ENCODE results near the gene PDHX.
"Not testable (repeated sequence)": the region's sequence is repeated elsewhere in the genome, so short reads cannot be mapped to it uniquely, and the experiment has no call there.

Gene PDHX

GRCh38 chr11:35011944-35012343 lies 95.5 kb downstream of the PDHX start:
- Histone ChIP-seq H3K4me1 (ENCODE audit: insufficient read depth, low read length) (peaks cover 4% of the 10 kb centered on the region), H2AFZ (ENCODE audit: low read depth, low read length) (no peak overlapping the region), H3K36me3 (ENCODE audit: insufficient read depth, low read length) (no peaks in the 10 kb centered on the region), H3K9me3 (ENCODE audit: low read length) (no peaks in the 10 kb centered on the region), H3K27me3 (ENCODE audit: insufficient read depth, low read length) (no peaks in the 10 kb centered on the region), H3K4me3 (ENCODE audit: low read length) (no peak overlapping the region)

GRCh38 chr11:35012467-35013191 lies 96.2 kb downstream of the PDHX start:
- peaks cover 4% of the 10 kb centered on the region for H3K4me1 ChIP-seq (ENCODE audit: insufficient read depth, low read length)
- H3K36me3 ChIP-seq (ENCODE audit: insufficient read depth, low read length), result no peaks in the 10 kb centered on the region
- no peaks in the 10 kb centered on the region for H3K27me3 ChIP-seq (ENCODE audit: insufficient read depth, low read length)
- no peaks in the 10 kb centered on the region for H3K9me3 ChIP-seq (ENCODE audit: low read length)
- no peak overlapping the region for H2AFZ ChIP-seq (ENCODE audit: low read depth, low read length)
- H3K4me3 ChIP-seq (ENCODE audit: low read length), result no peak overlapping the region

GRCh38 chr11:35013514-35014233 lies 97.3 kb downstream of the PDHX start:
- H3K4me3 ChIP-seq (ENCODE audit: low read length), result no peak overlapping the region
- no peaks in the 10 kb centered on the region for H3K9me3 ChIP-seq (ENCODE audit: low read length)
- H3K27me3 ChIP-seq (ENCODE audit: insufficient read depth, low read length), result no peaks in the 10 kb centered on the region
- no peaks in the 10 kb centered on the region for H3K36me3 ChIP-seq (ENCODE audit: insufficient read depth, low read length)
- no peak overlapping the region for H2AFZ ChIP-seq (ENCODE audit: low read depth, low read length)
- peaks cover 4% of the 10 kb centered on the region for H3K4me1 ChIP-seq (ENCODE audit: insufficient read depth, low read length)

GRCh38 chr11:35014346-35014745 lies 97.9 kb downstream of the PDHX start:
- no peaks in the 10 kb centered on the region for H3K27me3 ChIP-seq (ENCODE audit: insufficient read depth, low read length)
- H3K4me1 ChIP-seq (ENCODE audit: insufficient read depth, low read length), result peaks cover 4% of the 10 kb centered on the region
- H3K36me3 ChIP-seq (ENCODE audit: insufficient read depth, low read length), result no peaks in the 10 kb centered on the region
- H3K4me3 ChIP-seq (ENCODE audit: low read length), result no peak overlapping the region
- no peaks in the 10 kb centered on the region for H3K9me3 ChIP-seq (ENCODE audit: low read length)
- no peak overlapping the region for H2AFZ ChIP-seq (ENCODE audit: low read depth, low read length)

GRCh38 chr11:35015621-35016387 lies 99.4 kb downstream of the PDHX start:
- no peaks in the 10 kb centered on the region for H3K9me3 ChIP-seq (ENCODE audit: low read length)
- no peaks in the 10 kb centered on the region for H3K36me3 ChIP-seq (ENCODE audit: insufficient read depth, low read length)
- no peak overlapping the region for H2AFZ ChIP-seq (ENCODE audit: low read depth, low read length)
- no peaks in the 10 kb centered on the region for H3K27me3 ChIP-seq (ENCODE audit: insufficient read depth, low read length)
- peaks cover 4% of the 10 kb centered on the region for H3K4me1 ChIP-seq (ENCODE audit: insufficient read depth, low read length)
- H3K4me3 ChIP-seq (ENCODE audit: low read length), result no peak overlapping the region

- Histone ChIP-seq H2AFZ (ENCODE audit: low read depth, low read length) (no peak overlapping the region), H3K4me3 (ENCODE audit: low read length) (no peak overlapping the region), H3K27me3 (ENCODE audit: insufficient read depth, low read length) (no peaks in the 10 kb centered on the region), H3K36me3 (ENCODE audit: insufficient read depth, low read length) (no peaks in the 10 kb centered on the region), H3K9me3 (ENCODE audit: low read length) (no peaks in the 10 kb centered on the region), H3K4me1 (ENCODE audit: insufficient read depth, low read length) (peaks cover 4% of the 10 kb centered on the region)
Observed at GRCh38 chr11:35016916-35017315, 100.5 kb downstream of the PDHX start.

GRCh38 chr11:35017528-35018342 lies 101.3 kb downstream of the PDHX start:
- Histone ChIP-seq H3K36me3 (ENCODE audit: insufficient read depth, low read length) (no peaks in the 10 kb centered on the region), H3K4me3 (ENCODE audit: low read length) (no peak overlapping the region), H2AFZ (ENCODE audit: low read depth, low read length) (no peak overlapping the region), H3K9me3 (ENCODE audit: low read length) (no peaks in the 10 kb centered on the region), H3K4me1 (ENCODE audit: insufficient read depth, low read length) (peaks cover 4% of the 10 kb centered on the region), H3K27me3 (ENCODE audit: insufficient read depth, low read length) (no peaks in the 10 kb centered on the region)

- no peaks in the 10 kb centered on the region for H3K9me3 ChIP-seq (ENCODE audit: low read length)
- no peaks in the 10 kb centered on the region for H3K4me1 ChIP-seq (ENCODE audit: insufficient read depth, low read length)
- no peaks in the 10 kb centered on the region for H3K36me3 ChIP-seq (ENCODE audit: insufficient read depth, low read length)
- H3K4me3 ChIP-seq (ENCODE audit: low read length), result no peak overlapping the region
- H3K27me3 ChIP-seq (ENCODE audit: insufficient read depth, low read length), result no peaks in the 10 kb centered on the region
- H2AFZ ChIP-seq (ENCODE audit: low read depth, low read length), result no peak overlapping the region
Observed at GRCh38 chr11:35021589-35021988, 105.2 kb downstream of the PDHX start.

- H3K36me3 ChIP-seq (ENCODE audit: insufficient read depth, low read length); H3K9me3 ChIP-seq (ENCODE audit: low read length); H2AFZ ChIP-seq (ENCODE audit: low read depth, low read length); H3K27me3 ChIP-seq (ENCODE audit: insufficient read depth, low read length); H3K4me1 ChIP-seq (ENCODE audit: insufficient read depth, low read length); H3K4me3 ChIP-seq (ENCODE audit: low read length): not testable (repeated sequence)
Observed at GRCh38 chr11:35023940-35024339, 107.5 kb downstream of the PDHX start.

- H3K4me3 ChIP-seq (ENCODE audit: low read length); H3K4me1 ChIP-seq (ENCODE audit: insufficient read depth, low read length); H3K27me3 ChIP-seq (ENCODE audit: insufficient read depth, low read length); H3K9me3 ChIP-seq (ENCODE audit: low read length); H2AFZ ChIP-seq (ENCODE audit: low read depth, low read length); H3K36me3 ChIP-seq (ENCODE audit: insufficient read depth, low read length): not testable (repeated sequence)
Observed at GRCh38 chr11:35028007-35028406, 111.6 kb downstream of the PDHX start.

- no peaks in the 10 kb centered on the region for H3K27me3 ChIP-seq (ENCODE audit: insufficient read depth, low read length)
- no peak overlapping the region for H2AFZ ChIP-seq (ENCODE audit: low read depth, low read length)
- H3K4me3 ChIP-seq (ENCODE audit: low read length), result no peak overlapping the region
- no peaks in the 10 kb centered on the region for H3K36me3 ChIP-seq (ENCODE audit: insufficient read depth, low read length)
- H3K9me3 ChIP-seq (ENCODE audit: low read length), result no peaks in the 10 kb centered on the region
- no peaks in the 10 kb centered on the region for H3K4me1 ChIP-seq (ENCODE audit: insufficient read depth, low read length)
Observed at GRCh38 chr11:35029979-35030682, 113.7 kb downstream of the PDHX start.

GRCh38 chr11:35030716-35031213 lies 114.3 kb downstream of the PDHX start:
- no peak overlapping the region for H3K4me3 ChIP-seq (ENCODE audit: low read length)
- no peaks in the 10 kb centered on the region for H3K36me3 ChIP-seq (ENCODE audit: insufficient read depth, low read length)
- H2AFZ ChIP-seq (ENCODE audit: low read depth, low read length), result no peak overlapping the region
- no peaks in the 10 kb centered on the region for H3K9me3 ChIP-seq (ENCODE audit: low read length)
- no peaks in the 10 kb centered on the region for H3K27me3 ChIP-seq (ENCODE audit: insufficient read depth, low read length)
- H3K4me1 ChIP-seq (ENCODE audit: insufficient read depth, low read length), result no peaks in the 10 kb centered on the region

All from neuron (in vitro differentiated cells).